ENCODE data around the gene FAM181A.

FAM181A gene

DNA sequence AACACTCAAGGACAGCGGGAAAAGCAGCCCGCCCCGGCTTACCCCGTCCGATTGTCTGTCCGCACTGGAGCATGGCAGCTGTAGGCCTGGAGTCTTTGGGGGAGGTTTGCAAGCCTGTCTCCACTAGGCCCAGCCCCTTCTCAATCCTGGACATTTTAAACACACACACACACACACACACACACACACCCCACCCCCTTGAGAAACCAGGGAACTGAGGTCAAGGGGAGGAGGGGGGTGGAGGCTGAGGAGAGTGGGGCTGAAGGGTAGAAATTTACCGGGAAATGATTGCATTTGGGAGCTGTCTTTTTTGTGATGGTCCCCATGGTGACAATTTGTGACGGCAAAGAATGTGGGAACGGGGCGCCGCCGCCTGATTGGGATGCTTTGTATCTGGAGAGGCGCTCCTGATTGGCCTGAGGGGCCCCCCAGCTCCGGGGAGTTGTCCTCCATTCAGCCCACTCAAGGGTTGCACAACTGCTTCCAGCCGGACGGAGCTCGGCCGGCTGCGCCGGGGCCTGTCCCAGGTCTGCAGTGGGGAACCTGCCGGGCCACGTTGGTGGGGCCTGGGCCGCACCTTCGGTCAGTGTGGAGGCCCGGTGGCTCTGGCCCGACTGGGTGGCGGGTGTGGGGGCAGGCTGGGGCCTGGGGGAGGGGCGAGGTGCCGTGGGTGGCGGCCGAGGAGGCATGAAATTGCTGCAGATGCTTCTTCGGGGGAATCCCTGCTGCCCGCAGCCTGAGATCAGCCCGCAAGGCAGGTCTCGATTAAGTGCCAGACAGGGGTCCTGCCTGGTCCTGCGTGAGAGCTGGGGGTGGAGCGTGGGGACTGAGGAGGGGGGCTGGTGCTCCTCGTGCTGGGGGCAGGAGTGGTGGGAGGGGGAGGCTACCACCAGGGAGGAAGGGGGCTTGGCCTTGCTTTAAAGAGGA, at the start of gene FAM181A:
Gene FAM181A, plus strand, starts transcription at position 472 of the 927 bp plus-strand sequence. CDS start 942 bp downstream, outside the sequence.
- no peak for DNase-seq

DNA sequence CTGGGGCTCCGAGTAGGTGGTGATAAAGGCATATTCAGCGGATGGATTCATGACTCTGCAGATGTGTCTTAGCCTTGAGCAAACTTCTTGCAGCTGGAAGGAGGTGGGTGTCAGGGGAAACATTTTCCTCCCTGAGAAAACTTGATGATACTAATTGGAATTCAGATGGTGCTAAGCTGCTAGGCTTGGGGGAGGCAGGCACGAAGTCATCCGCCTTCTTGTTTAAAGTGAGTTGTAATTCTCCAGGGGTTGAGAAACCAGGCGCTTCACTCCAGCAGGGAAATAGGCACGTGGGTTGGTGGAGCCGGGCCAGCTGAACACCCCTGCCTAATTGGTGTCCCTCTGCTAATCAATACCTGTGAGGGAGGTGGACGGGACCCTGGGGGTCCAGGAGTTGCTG, 48.9 kb upstream of the FAM181A start:
- DNase-seq, result no peak

DNA sequence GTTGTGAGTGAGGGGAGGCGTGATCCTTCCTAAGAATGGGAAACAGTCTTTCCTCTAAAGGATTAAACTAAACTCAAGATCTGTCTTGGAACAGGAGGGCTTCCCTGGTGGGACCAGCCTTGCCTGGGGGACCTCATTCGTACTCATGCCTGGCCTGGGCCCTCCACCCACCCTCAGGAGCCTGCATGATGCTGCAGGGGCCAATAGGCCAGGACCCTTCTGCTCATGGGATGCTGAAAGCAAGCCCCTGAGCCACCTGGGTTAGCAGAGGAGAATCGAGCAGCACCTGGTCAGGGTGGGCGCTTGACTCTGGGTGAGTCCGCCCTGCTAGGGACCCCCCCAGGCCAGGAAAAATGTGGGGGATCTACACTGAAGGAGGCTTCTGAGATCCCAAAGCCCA, 48.3 kb upstream of the FAM181A start:
- no peak for DNase-seq

DNA sequence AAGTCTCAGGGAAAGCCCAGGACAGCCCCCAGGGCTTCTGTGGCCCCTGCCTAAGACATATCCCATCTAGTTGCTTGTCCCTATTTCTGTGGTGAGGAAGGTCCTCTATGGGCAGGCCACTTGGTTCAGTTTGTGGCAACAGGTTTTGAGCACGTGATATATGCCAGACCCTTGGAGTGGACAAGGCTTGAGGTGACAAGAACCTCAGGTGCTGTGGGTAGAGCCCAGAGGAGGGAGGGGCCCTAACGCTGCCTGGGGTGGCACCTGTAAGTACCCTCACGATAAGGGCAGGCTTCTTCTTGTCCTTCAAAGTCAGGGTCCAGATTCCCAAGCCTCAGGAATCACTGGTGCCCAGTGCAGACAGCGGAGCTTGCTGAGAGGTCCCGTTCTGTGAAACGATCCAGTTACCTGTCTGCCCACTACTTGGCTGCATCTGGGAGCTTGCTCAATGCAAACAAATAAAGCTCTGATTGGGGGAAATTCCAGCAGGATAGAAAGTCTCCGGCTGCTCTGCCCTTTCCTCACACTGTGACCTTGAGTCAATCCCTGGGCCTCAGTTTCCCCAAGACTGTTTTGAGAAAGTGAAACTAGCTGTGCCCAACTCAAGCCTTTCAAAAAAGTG, 47.7 kb upstream of the FAM181A start:
- no peak for DNase-seq

DNA sequence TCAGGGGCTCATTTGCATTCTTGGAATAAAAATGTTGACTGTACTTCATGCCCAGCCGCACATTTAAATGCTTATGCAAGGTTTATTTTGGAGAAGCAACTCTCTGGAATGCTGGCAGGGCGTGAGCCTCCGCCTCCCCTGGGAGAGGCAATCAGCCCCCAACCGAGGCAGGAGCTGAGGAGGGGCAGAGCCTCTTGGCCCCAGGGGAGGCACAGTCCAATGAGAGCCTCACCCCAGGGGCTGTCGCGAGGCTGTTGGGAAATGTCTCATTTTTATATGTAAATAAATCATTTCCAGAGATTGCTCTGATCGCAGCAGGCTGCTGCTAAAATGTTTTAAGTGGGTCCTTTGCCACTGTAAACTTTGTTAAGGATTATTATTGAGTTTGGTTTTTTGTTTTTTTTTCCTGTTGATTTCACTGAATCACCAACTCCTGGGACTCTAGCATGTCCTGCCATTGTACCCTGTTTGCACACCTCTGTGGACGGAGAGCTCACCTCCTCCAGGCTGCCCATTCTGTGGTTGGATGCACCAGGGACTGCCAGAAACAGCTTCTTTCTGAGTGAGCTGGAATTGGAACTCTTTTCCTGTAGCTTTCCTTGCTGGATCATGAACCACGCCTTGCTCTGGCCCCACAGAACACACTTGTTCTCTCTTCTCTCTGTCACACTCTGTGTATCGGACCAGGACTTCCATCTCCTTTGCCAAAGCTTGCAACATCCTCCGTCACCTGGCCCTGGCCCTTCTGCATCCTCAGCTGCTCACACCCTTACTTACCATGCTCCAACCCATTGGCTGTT, 46.9 kb upstream of the FAM181A start:
- peak; percentile 69 for DNase-seq

DNA sequence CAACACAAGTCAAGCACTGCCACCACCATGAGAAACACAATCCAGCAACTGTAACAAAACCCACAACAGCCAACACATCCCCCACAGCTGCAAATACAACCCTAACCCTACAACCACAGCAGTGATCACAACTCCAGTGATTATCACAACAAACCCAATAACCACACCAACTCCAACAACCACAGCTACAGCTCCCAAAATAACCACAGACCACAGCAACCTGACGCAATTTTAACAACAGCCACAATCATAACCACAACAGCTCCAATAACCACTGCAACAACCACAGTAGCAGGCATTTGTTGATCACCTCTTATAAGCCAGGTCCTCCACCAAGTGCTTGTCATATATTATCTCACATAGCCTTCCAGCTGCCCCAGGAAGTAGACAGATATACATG, 42.2 kb upstream of the FAM181A start:
- no peak for DNase-seq

DNA sequence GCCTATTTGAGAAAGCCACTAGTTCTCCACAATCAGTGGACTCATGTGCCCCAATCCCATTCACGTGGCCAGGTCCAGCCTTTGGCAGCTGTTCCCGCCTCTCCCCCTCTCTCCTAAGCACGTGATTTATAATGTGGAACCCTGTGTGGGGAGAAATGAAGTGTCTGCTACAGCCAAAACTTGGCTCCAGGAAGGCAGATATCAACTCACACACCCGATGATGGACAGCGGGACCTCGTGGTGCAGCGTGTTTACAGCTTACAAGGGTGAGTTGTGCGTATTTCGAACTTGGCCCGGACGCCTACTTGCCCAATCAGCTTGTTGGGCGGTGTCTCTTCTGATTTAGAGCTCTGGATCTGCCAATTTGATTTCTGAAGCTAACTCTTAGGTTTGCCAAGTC, 38.1 kb upstream of the FAM181A start:
- DNase-seq, result no peak

DNA sequence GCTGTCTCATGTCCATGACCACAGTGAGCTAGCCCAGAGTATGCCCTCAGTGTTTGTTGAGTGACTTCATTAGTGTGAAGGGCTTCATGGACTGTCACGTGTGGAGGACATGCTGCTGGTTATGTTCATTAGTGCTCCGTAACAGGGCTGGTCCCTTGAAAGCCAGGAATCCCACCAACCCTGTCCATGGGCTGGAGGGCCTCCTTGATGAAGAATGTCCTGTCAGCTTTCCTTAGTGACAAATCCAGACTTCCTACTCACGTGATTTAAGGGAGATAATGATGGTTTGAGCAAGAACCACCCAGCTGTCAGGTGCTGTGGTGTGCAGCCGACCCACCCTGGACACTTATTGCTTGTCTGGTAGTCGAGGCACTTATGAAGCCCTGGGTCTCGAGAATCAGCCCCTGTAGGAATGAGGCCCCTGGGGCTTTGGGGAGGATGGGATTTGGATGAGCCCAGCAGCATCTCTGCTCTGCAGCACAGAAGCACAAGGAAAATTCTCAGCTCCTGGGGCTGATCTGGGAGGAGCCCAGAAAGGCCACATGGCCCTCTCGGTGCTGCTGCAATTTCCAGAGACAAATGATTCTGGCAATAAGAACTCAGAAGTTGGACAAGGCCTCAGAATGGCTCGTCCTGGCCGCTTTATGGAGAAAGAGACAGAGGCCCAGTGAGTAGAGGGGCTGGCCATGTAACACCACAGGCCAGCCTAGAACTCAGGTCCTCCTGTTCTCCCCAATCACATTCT, 37.2 kb upstream of the FAM181A start:
- no peak for DNase-seq

DNA sequence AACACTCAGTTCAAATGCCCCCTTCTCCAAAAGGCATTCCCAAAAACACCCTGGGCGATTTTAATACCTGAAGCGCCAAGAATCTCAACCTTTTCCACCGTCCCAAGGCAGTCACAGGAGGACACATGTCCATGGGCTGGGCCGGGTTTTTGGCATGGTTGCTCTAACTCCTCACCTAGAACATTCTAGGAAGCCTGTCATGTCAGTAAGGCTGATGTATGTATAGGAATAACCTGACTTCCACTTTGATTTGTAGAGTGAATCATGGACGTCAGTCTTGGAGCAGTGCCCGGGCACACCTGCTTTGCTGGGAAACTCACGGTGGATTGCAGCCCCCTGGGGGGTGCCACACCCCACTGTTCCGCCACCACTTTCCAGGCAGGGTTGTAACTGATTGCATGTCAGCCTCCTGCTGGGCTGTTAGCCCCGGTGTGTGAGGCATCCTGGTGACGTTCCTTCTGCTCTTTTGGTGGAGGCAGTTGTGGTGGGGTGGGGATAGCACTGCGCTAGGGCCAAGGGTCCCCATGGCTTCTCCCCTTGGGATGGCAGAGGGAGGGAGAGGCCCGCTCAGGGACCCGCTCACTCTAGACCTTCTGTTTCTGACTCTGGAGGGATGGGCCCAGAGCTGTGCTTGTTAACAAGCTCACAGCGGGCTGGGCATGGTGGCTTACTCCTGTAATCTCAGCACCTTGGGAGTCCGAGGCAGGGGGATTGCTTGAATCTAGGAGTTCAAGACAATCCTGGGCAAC, 35.2 kb upstream of the FAM181A start:
- no peak for DNase-seq

DNA sequence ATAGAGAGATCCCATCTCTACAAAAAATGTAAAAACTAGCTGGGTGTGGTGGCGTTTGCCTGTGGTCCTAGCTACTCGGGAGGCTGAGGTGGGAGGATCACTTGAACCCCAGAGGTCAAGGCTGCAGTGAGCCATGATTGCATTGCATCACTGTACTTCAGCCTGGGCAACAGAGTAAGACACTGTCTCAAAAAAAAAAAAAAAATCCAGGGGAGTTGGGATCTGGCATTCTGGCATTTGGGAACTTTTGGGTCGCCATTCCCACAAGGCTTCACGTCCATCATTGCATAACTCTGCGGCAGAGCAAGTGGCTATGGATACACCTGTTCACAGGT, 34.7 kb upstream of the FAM181A start:
- DNase-seq, result no peak

DNA sequence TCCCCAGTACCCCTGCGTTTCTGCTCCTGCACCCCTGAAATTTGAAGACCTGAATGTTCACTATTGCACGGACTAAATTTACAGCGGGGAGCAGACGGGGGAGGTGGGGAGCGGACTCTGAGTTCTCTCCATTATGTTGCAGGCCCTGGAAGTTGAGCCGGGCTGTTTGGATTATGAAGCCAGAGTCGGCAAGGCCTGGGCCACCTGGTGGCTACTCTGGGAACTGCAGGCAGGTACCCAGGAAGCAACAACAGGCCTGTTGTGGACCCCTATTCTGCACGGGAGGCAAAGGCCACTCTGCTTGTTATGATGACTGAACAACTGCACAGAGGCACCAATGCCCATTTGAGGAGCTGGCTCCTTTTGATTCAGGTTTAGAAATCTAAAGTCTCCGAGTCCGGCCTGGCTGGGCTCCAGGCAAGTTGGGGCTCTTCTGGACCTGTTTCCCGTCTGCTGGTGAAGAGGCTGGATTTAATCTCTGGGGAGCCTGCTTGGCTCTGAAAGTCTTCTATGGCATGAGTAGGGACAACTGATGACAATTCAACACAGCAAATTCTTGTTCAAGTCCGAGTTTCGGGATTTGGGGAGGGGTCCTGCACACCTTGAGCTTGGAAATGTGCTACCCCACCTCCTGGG, 34.1 kb upstream of the FAM181A start:
- peak; percentile 53 for DNase-seq

DNA sequence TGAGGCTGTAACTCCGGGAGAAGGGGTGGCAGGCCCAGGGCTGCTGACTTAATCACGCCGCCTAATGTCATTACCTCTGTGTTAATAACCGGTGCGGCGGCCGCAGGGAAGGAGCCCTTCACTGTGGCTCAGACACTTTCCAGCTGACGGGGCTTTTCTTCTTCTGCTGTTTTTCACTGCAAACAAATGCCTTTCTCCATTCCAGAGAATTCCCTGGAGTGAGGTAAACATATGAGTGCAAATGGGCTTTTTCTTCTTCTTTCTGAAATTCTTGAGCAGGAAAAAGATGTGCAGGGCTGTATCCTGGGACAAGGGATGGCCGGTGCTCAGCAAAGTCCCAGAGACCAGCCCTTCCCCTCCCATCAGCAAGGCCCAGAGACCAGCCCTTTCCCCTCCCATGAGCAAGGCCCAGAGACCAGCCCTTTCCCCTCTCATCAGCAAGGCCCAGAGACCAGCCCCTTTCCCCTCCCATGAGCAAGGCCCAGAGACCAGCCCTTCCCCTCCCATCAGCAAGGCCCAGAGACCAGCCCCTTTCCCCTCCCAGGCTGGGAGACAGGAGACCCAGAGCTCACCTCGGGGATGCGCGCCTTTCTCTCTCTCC, 33.4 kb upstream of the FAM181A start:
- DNase-seq, result no peak

DNA sequence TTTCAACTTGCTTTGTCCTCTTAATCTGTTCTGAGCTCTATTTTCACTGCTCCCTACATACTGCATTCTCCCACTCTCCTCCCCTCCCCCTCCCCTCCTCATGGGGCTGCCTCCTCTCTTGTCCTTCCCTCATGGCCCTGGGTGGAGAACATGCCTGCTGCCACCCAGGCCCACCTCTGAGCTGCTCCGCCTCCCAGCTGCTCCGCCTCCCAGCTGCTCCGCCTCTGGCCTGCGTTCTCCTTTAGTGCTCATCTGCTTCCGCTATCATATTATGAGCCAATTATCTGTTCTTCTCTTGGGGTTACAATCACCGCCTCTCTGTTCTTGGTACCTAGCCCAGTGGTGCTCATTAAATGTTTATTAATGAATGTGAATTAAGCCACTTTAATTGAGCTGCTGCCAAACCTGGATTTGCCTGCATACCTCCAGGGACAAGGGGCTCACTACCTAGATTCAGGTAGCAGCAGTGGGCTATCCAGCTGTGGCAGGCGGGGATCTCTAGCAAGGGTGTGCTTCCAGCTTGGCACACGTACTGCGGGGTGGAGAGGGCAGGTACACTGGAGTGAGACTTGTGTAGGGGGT, 32.0 kb upstream of the FAM181A start:
- DNase-seq, result no peak

DNA sequence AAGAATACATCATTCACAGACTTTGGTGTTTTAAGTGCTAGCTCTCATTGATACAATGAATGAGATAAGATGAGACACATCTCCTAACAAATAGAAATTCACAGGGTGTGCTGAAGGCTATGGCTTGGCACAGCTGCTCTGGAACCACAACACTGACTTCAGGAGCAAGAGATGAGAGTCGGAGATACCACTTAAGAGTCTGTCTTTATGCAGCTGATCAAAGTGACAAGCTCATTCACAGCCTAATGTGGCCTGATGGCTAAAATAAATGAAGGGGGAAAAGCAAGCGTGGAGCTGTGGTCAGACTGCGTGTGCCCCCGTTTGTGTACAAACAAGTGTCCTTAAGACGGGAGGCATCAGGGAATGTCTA, 29.7 kb upstream of the FAM181A start:
- no peak for DNase-seq

DNA sequence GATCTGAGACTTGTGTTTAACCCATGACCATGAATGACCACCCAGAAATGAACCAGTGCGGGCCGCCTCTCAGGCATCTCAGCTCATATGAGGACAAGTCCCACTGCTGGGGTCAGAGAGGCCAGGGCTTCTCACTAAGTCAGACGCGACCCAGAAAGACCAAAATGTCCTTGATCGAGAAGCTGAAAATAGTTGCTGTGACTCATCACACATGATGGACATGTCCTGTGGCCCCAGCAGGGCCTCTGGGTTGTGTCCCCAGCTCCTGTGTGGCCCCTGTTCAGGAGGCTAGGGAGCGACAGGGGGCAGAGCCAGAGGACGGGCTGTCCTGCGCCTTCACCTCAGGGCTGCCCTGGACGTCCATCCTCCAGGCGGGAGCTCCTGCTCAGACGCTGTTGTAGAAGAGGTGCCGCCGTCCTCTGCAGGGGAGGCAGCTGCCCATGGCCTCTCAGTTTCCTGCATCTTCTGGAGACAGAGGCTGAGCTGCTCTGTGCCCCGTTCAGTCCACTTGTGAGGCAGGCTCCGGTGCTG, 29.0 kb upstream of the FAM181A start:
- no peak for DNase-seq

DNA sequence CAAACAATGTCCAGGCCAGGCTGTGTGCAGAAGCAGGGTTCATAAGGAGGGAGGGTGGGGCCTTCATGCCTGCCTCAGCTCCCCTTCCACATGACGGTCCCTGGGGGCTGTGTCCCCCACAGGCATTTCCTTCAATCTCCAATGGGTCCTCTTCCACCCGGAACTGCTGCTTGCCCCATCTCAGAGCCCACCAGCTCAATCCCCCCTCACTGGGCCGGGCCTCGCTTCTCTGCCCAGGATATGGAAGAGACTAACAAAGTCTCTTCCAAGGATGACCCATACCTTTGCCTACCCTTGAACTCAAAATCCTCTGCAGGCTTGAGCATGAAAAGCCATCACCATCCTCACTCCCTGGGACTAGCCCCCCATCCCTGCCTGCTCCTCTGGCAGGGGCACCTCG, 28.4 kb upstream of the FAM181A start:
- DNase-seq, result no peak

DNA sequence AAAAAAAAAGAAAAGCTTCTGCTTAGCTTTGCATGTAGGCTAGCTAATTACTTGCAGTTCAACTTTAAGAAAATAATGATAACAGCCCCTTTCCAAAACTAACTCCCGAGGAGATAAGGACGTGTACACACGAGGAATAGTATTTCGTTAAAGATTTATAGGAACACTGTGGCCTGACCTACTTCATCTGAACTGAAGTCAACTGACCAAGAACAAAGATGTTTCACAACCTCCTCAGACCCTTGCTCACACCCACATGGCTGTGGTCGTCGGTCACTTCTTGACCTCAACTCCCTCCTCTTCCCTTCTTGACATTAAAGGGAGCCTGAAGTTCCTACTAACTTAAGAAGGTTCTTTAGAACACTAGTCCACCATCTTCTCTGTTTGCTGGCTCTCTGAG, 25.3 kb upstream of the FAM181A start:
- no peak for DNase-seq

DNA sequence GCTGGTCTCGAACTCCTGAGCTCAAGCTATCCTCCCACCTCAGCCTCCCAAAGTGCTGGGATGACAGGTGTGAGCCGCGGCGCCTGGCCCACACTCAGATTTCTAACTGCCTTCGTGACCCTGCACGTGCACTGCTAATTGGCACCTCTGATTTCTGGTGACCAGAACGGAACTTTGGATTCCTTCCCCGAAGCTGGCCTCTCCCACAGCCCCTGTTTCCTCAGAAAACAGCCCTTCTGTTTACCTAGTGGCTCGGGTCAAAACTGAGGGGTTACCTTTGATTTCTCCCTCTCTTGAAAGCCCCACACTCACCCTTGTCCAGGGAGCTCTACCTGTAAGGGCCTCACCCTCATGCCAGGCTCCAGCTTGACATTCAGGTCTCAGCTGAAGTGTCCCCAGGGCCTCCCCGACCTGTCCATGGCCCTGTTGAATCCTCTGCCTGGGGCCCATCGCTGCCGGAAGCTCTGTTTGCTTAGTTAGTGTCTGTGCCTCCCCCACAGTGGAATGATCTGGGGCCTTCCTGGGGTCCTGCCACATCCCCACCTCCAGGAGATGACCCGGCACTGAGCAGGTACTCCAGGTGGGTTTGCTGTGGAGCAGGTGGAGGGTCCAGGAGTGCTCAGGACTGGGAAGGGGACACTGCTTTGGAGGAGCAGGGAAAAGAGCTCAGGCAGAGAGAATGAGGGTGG, 24.4 kb upstream of the FAM181A start:
- no peak for DNase-seq

DNA sequence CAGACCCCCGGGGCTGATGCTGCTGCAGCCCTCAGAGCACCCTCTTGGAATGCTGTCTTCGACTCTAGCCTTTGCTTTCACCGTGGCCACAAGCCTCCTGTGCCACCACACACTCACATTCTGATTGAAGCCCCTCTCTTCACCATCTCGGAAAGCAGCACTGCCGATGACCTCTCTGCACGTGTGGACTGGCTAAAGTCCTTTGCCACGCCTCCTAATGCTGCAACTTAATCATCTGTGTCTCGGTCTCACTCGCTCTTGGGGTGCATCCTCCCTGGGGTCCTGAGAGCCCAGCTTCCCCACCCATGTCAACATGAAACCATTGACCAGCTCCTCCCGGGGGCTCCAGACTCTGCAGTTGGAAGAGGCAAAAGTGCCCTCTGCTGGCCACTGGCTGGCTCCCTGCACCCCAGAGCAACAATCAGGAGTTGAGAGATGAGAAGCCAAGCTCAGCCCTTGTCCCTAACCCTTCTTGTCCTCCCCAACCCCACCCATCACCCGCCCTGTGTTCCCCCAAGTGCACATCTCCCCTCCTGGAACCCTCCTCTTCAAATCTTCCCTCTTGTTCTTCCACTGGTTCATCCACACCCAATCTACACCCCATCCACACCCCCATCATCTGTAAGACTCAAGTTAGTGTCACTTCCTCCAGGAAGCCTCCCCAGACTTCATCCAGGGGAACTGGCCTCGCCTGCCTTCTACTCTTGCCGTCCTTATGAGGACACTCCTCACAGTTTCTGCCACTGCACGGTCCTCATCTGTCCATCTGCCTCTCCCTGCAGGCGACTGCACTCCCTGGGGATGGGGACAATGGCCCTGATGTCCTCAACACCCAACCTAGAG, 23.6 kb upstream of the FAM181A start:
- DNase-seq, result no peak

Measured in fibroblast of skin of right biceps (primary cell).